Calu3 (cell line): ENCODE measurements around the gene MMP7. TPM values are rescaled to one million over a fixed set of nuclear protein-coding genes. Genes with fewer than 3 reads are reported as not detected.

Experiments
- BruUV-seq: library from RNA; stranded (reverse); fragments of 400-500 nt; replicated peaks from 2 replicates; lab custom pipeline; 2021; lab: Mats Ljungman, UMichigan
- CTCF ChIA-PET: fragments of 300-600 bp; sonication (Branson Sonifier 250); formaldehyde crosslinking; loops from one replicate; lab custom pipeline; 2022; ENCODE audit warnings: antibody characterized with exemption; lab: Charles Lee
- DNase-seq: peaks from one replicate; pipeline ENCODE4 v3.0.0; 2022
- H3K27ac Mint-ChIP-seq: one replicate; pipeline ENCODE4 v1.8.0; 2022; ENCODE audit warnings: mixed read lengths; ENCODE audit not compliant: unreplicated experiment
- H3K27me3 Mint-ChIP-seq: one replicate; pipeline ENCODE4 v1.8.0; 2022; ENCODE audit warnings: mixed read lengths; ENCODE audit not compliant: unreplicated experiment
- H3K36me3 Mint-ChIP-seq: one replicate; pipeline ENCODE4 v1.8.0; 2022; ENCODE audit warnings: mild to moderate bottlenecking, moderate library complexity, mixed read lengths; ENCODE audit not compliant: insufficient read depth, unreplicated experiment
- H3K4me1 Mint-ChIP-seq: one replicate; pipeline ENCODE4 v1.8.0; 2022; ENCODE audit warnings: mild to moderate bottlenecking, low read depth, mixed read lengths; ENCODE audit not compliant: unreplicated experiment
- H3K4me3 Mint-ChIP-seq: one replicate; pipeline ENCODE4 v1.8.0; 2022; ENCODE audit warnings: mild to moderate bottlenecking, low read depth, moderate library complexity, mixed read lengths; ENCODE audit not compliant: unreplicated experiment
- H3K9me3 Mint-ChIP-seq: one replicate; pipeline ENCODE4 v1.8.0; 2022; ENCODE audit warnings: low read depth, mixed read lengths; ENCODE audit not compliant: unreplicated experiment
- CTCF ChIP-seq: fragments of 200-600 bp; IDR thresholded peaks from one replicate; pipeline ENCODE4 v1.8.0; 2022; ENCODE audit warnings: antibody characterized with exemption; ENCODE audit not compliant: unreplicated experiment
- intact Hi-C: fragments of 100-400 bp; cut with micrococcal nuclease; formaldehyde crosslinking; loops from one replicate; pipeline ENCODE4 v1.10.0; 2022; ENCODE audit not compliant: unreplicated experiment
- total RNA-seq: library from RNA; stranded (reverse); gene quantifications from 2 replicates; pipeline ENCODE4 v1.2.3, GENCODE V29; 2022

The MMP7 gene
- total RNA-seq, 1 experiment from 2014 or later, result 171 TPM

- peaks cover 81% of the 10 kb centered on the region for H3K4me1 Mint-ChIP-seq
- H3K27me3 Mint-ChIP-seq, result no peaks in the 10 kb centered on the region
- no peak overlapping the region for H3K27ac Mint-ChIP-seq
- no TSS peak for BruUV-seq
- TF ChIP-seq CTCF, result no peak
- intact Hi-C loops, result no loop called here
- CTCF ChIA-PET, result no interaction called here
- H3K4me3 Mint-ChIP-seq, result no peak overlapping the region
- H3K36me3 Mint-ChIP-seq, result peaks cover 9% of the 10 kb centered on the region
- H3K9me3 Mint-ChIP-seq, result no peaks in the 10 kb centered on the region
- peak; percentile 50 for DNase-seq
Observed at GRCh38 chr11:102473543-102473942, 57.0 kb downstream of the MMP7 start.

- TF ChIP-seq CTCF, result no peak
- H3K4me3 Mint-ChIP-seq, result no peak overlapping the region
- H3K36me3 Mint-ChIP-seq, result peaks cover 9% of the 10 kb centered on the region
- no peak for DNase-seq
- H3K4me1 Mint-ChIP-seq, result peaks cover 78% of the 10 kb centered on the region
- H3K27me3 Mint-ChIP-seq, result no peaks in the 10 kb centered on the region
- no peak overlapping the region for H3K27ac Mint-ChIP-seq
- CTCF ChIA-PET, result no interaction called here
- no TSS peak for BruUV-seq
- intact Hi-C loops, result no loop called here
- H3K9me3 Mint-ChIP-seq, result no peaks in the 10 kb centered on the region
Observed at GRCh38 chr11:102472127-102472526, 58.4 kb downstream of the MMP7 start.

GRCh38 chr11:102471474-102471873 lies 59.1 kb downstream of the MMP7 start:
- no peak overlapping the region for H3K4me3 Mint-ChIP-seq
- intact Hi-C loops, result no loop called here

More at GRCh38 chr11:102471474-102471873, 59.1 kb downstream of the MMP7 start:
- no TSS peak for BruUV-seq
- Mint-ChIP-seq H3K27ac (no peak overlapping the region), H3K36me3 (peaks cover 9% of the 10 kb centered on the region), H3K27me3 (no peaks in the 10 kb centered on the region), H3K9me3 (no peaks in the 10 kb centered on the region), H3K4me1 (peaks cover 75% of the 10 kb centered on the region)
- CTCF ChIA-PET, result no interaction called here
- TF ChIP-seq CTCF, result no peak
- DNase-seq, result no peak

Other genes starting within 250 kb of the MMP7 start
- 69.4 and 85.6 TPM in 2 replicates for gene BIRC3, start 213.3 kb downstream of the MMP7 start, total RNA-seq
- 28.3 and 32.6 TPM in 2 replicates for gene BIRC2, start 183.5 kb downstream of the MMP7 start, total RNA-seq
- gene TMEM123, start 78.0 kb downstream of the MMP7 start, total RNA-seq, result 204 and 236 TPM in 2 replicates
- not detected in 2 replicates for gene MMP20, start 94.6 kb upstream of the MMP7 start, total RNA-seq
- gene MMP27, start 175.0 kb upstream of the MMP7 start, total RNA-seq, result not detected in 2 replicates
- not detected in 2 replicates for gene MMP8, start 194.2 kb upstream of the MMP7 start, total RNA-seq
- not detected in 2 replicates for gene MMP10, start 249.9 kb upstream of the MMP7 start, total RNA-seq